ENCODE results near the gene EPHB1.

EPHB1 gene

DNA sequence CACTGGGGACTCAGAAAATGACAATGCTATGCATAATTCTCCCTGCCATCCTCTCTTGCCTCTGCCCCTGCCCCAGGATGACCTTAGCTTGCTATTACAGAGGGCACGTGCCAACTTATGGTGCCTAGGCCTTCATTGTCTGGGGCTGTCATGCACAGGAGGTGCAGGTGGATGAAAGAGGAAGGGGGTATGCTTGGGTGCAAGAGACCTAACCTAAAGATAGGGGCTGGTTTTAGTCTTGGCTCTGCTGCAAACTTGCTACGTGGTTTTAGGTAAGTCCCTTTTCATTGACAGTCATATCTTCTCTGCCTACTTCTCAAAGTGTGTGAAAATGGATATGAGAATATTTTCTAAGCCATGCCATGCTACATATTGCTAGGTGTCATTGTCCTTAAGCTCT, 161.3 kb downstream of the EPHB1 start:
- WGBS, 2 donors (ENCODE audit: extremely low coverage in 2 of 2, insufficient read length in 2 of 2, insufficient replicate concordance in 1 of 2), result no CpG with 5 or more reads among the region's 2 CpGs

DNA sequence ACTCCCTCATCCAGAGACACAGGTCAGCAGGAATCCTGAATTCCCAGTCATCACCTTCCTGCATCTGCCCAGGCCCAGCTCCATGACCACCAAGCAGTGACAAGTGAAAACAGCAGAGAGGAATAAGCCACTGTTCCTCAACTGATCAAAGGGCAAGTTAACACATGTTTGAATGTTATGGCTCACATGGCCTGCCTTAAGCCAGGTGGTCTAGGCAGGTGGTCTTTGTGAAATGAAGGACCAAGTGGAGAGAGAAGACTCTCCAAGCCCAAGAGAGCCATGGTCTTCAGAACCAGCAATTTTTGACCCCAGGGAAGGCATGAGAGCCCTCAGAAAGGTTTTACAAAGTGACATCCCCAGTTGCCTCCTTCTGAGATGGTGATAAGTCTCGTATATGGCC, 161.8 kb downstream of the EPHB1 start:
- WGBS, 2 donors (ENCODE audit: extremely low coverage in 2 of 2, insufficient read length in 2 of 2, insufficient replicate concordance in 1 of 2), result no CpG with 5 or more reads among the region's 1 CpG

More for the DNA sequence above, 161.3 kb downstream of the EPHB1 start:
- DNase-seq (ENCODE audit: low spot score), result no peak
- no peak overlapping the region for H2AK5ac ChIP-seq (ENCODE audit: low read depth, low read length)
- H2BK5ac ChIP-seq (ENCODE audit: low read length), result no peak overlapping the region
- H3K23ac ChIP-seq (ENCODE audit: low read depth, low read length, poor library complexity), result no peak overlapping the region
- H3K36me3 ChIP-seq (replicated peaks in 1 of 2; ENCODE audit: control insufficient read depth in 2 of 2, insufficient read depth in 2 of 2, low read length in 2 of 2), result peaks cover 0 to 6% of the 10 kb centered on the region in 2 donors
- H3K4me2 ChIP-seq (ENCODE audit: insufficient read depth, low read length, poor library complexity, severe bottlenecking), result no peak overlapping the region
- no peaks in the 10 kb centered on the region for H3K27me3 ChIP-seq (ENCODE audit: control insufficient read depth in 3 of 3, insufficient read depth in 3 of 3, low read depth in 1 of 3, low read length in 3 of 3)
- H2BK120ac ChIP-seq (ENCODE audit: low read depth, low read length), result no peak overlapping the region
- no peak overlapping the region for H3K9ac ChIP-seq (ENCODE audit: low read depth, low read length, poor library complexity)
- no peak overlapping the region for H3K4me3 ChIP-seq (ENCODE audit: low read length in 2 of 2)
- no peak overlapping the region for H2BK15ac ChIP-seq (ENCODE audit: low read length)
- H4K8ac ChIP-seq (ENCODE audit: low read depth, low read length), result no peak overlapping the region
- H3K18ac ChIP-seq (ENCODE audit: low read length), result no peak overlapping the region
- no peak overlapping the region for H3K27ac ChIP-seq (replicated peaks; ENCODE audit: low read length)
- no peak overlapping the region for H3K4ac ChIP-seq (ENCODE audit: low read length)
- no peak overlapping the region for H2AFZ ChIP-seq (ENCODE audit: low read length)
- no peaks in the 10 kb centered on the region for H3K79me1 ChIP-seq (ENCODE audit: low read depth, low read length)
- H3K9me3 ChIP-seq (replicated peaks in 1 of 2; ENCODE audit: control insufficient read depth in 2 of 2, insufficient read depth in 1 of 2, low read depth in 1 of 2, low read length in 2 of 2), result peaks cover 0 to 5% of the 10 kb centered on the region in 2 donors
- H2BK12ac ChIP-seq (ENCODE audit: low read length), result no peak overlapping the region
- H3K4me1 ChIP-seq (ENCODE audit: control insufficient read depth in 2 of 2, insufficient read depth in 1 of 2, low read depth in 1 of 2, low read length in 2 of 2), result peaks cover 0 to 13% of the 10 kb centered on the region in 2 donors
- H3K14ac ChIP-seq (ENCODE audit: low read length), result no peak overlapping the region
- no peak overlapping the region for H4K91ac ChIP-seq (ENCODE audit: low read depth, low read length, poor library complexity)

DNA sequence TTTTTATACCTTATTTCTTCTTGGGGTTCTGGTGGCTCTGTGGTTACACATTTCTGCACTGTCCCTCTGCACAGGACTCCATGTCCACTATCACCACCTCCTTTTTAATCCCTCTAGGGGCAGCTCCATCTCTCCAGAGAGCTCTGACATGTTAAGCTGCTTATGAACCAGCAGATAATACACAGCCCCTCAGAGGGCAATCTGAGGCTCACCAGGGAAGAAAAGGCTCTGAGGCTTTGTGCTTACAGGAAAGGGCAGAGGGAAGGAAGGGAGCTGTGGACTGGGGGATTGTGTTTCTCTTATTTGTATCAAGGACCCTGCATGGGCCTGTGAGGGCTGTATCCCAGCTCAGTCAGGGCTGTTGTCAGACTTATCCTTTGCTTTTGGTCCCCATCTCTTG, 164.5 kb downstream of the EPHB1 start:
- H3K14ac ChIP-seq (ENCODE audit: low read length), result no peak overlapping the region
- H3K4me2 ChIP-seq (ENCODE audit: insufficient read depth, low read length, poor library complexity, severe bottlenecking), result no peak overlapping the region
- H3K18ac ChIP-seq (ENCODE audit: low read length), result no peak overlapping the region
- no peaks in the 10 kb centered on the region for H3K36me3 ChIP-seq (replicated peaks in 1 of 2; ENCODE audit: control insufficient read depth in 2 of 2, insufficient read depth in 2 of 2, low read length in 2 of 2)
- H2AFZ ChIP-seq (ENCODE audit: low read length), result no peak overlapping the region
- H3K79me1 ChIP-seq (ENCODE audit: low read depth, low read length), result no peaks in the 10 kb centered on the region
- H2BK5ac ChIP-seq (ENCODE audit: low read length), result no peak overlapping the region
- H3K9me3 ChIP-seq (replicated peaks in 1 of 2; ENCODE audit: control insufficient read depth in 2 of 2, insufficient read depth in 1 of 2, low read depth in 1 of 2, low read length in 2 of 2), result no peaks in the 10 kb centered on the region
- H3K27me3 ChIP-seq (ENCODE audit: control insufficient read depth in 3 of 3, insufficient read depth in 3 of 3, low read depth in 1 of 3, low read length in 3 of 3), result no peaks in the 10 kb centered on the region
- H3K4me1 ChIP-seq (ENCODE audit: control insufficient read depth in 2 of 2, insufficient read depth in 1 of 2, low read depth in 1 of 2, low read length in 2 of 2), result peaks cover 0 to 13% of the 10 kb centered on the region in 2 donors
- H3K27ac ChIP-seq (replicated peaks; ENCODE audit: low read length), result no peak overlapping the region
- no peak overlapping the region for H2BK12ac ChIP-seq (ENCODE audit: low read length)
- H3K23ac ChIP-seq (ENCODE audit: low read depth, low read length, poor library complexity), result no peak overlapping the region
- H4K91ac ChIP-seq (ENCODE audit: low read depth, low read length, poor library complexity), result no peak overlapping the region
- H2AK5ac ChIP-seq (ENCODE audit: low read depth, low read length), result no peak overlapping the region
- H4K8ac ChIP-seq (ENCODE audit: low read depth, low read length), result no peak overlapping the region
- H3K4ac ChIP-seq (ENCODE audit: low read length), result no peak overlapping the region
- DNase-seq (ENCODE audit: low spot score), result no peak
- H3K4me3 ChIP-seq (ENCODE audit: low read length in 2 of 2), result no peak overlapping the region
- H2BK120ac ChIP-seq (ENCODE audit: low read depth, low read length), result no peak overlapping the region
- no peak overlapping the region for H2BK15ac ChIP-seq (ENCODE audit: low read length)
- H3K9ac ChIP-seq (ENCODE audit: low read depth, low read length, poor library complexity), result no peak overlapping the region

More for the DNA sequence above, 161.8 kb downstream of the EPHB1 start:
- Histone ChIP-seq H3K36me3 (replicated peaks in 1 of 2; ENCODE audit: control insufficient read depth in 2 of 2, insufficient read depth in 2 of 2, low read length in 2 of 2) (peaks cover 0 to 2% of the 10 kb centered on the region in 2 donors), H3K4ac (ENCODE audit: low read length) (no peak overlapping the region), H4K8ac (ENCODE audit: low read depth, low read length) (no peak overlapping the region), H3K9me3 (replicated peaks in 1 of 2; ENCODE audit: control insufficient read depth in 2 of 2, insufficient read depth in 1 of 2, low read depth in 1 of 2, low read length in 2 of 2) (peaks cover 0 to under 1% of the 10 kb centered on the region in 2 donors), H2AFZ (ENCODE audit: low read length) (no peak overlapping the region), H2BK5ac (ENCODE audit: low read length) (no peak overlapping the region), H3K4me3 (ENCODE audit: low read length in 2 of 2) (no peak overlapping the region), H3K18ac (ENCODE audit: low read length) (no peak overlapping the region), H3K9ac (ENCODE audit: low read depth, low read length, poor library complexity) (no peak overlapping the region), H3K14ac (ENCODE audit: low read length) (no peak overlapping the region), H2AK5ac (ENCODE audit: low read depth, low read length) (no peak overlapping the region), H2BK12ac (ENCODE audit: low read length) (no peak overlapping the region), H3K27ac (replicated peaks; ENCODE audit: low read length) (no peak overlapping the region), H3K27me3 (ENCODE audit: control insufficient read depth in 3 of 3, insufficient read depth in 3 of 3, low read depth in 1 of 3, low read length in 3 of 3) (no peaks in the 10 kb centered on the region), H2BK120ac (ENCODE audit: low read depth, low read length) (no peak overlapping the region), H4K91ac (ENCODE audit: low read depth, low read length, poor library complexity) (no peak overlapping the region), H3K79me1 (ENCODE audit: low read depth, low read length) (no peaks in the 10 kb centered on the region), H3K23ac (ENCODE audit: low read depth, low read length, poor library complexity) (no peak overlapping the region), H3K4me2 (ENCODE audit: insufficient read depth, low read length, poor library complexity, severe bottlenecking) (no peak overlapping the region), H3K4me1 (ENCODE audit: control insufficient read depth in 2 of 2, insufficient read depth in 1 of 2, low read depth in 1 of 2, low read length in 2 of 2) (peaks cover 0 to 13% of the 10 kb centered on the region in 2 donors), H2BK15ac (ENCODE audit: low read length) (no peak overlapping the region)
- no peak for DNase-seq (ENCODE audit: low spot score)

DNA sequence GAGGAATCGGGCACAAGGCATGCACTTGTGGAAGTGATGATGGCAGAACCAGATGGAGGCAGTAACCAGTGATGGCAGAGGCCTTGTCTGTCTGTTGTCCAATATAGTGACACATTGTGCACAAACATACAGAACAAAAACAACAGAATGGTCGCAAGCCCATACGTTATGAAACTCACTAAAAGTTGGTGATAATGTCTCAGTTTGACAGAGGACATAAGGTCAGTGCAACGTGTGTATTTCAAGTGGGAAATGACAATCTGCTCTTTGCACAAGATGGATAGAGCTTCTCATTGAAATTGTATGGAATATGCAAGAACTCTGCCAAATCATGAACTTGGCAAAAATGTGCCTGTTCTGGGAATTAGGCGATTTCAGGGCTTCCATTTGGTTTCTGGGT, 169.2 kb downstream of the EPHB1 start:
- no peak overlapping the region for H2BK15ac ChIP-seq (ENCODE audit: low read length)
- H4K91ac ChIP-seq (ENCODE audit: low read depth, low read length, poor library complexity), result no peak overlapping the region
- no peak for DNase-seq (ENCODE audit: low spot score)
- H3K18ac ChIP-seq (ENCODE audit: low read length), result no peak overlapping the region
- H2BK12ac ChIP-seq (ENCODE audit: low read length), result no peak overlapping the region
- H2BK120ac ChIP-seq (ENCODE audit: low read depth, low read length), result no peak overlapping the region
- WGBS, 2 donors (ENCODE audit: extremely low coverage in 2 of 2, insufficient read length in 2 of 2, insufficient replicate concordance in 1 of 2), result no CpG with 5 or more reads among the region's 5 CpGs
- H4K8ac ChIP-seq (ENCODE audit: low read depth, low read length), result no peak overlapping the region
- peaks cover 0 to 25% of the 10 kb centered on the region in 2 donors for H3K4me1 ChIP-seq (ENCODE audit: control insufficient read depth in 2 of 2, insufficient read depth in 1 of 2, low read depth in 1 of 2, low read length in 2 of 2)
- no peak overlapping the region for H2AFZ ChIP-seq (ENCODE audit: low read length)
- H2BK5ac ChIP-seq (ENCODE audit: low read length), result no peak overlapping the region
- H3K9me3 ChIP-seq (replicated peaks in 1 of 2; ENCODE audit: control insufficient read depth in 2 of 2, insufficient read depth in 1 of 2, low read depth in 1 of 2, low read length in 2 of 2), result no peaks in the 10 kb centered on the region
- no peak overlapping the region for H2AK5ac ChIP-seq (ENCODE audit: low read depth, low read length)
- no peaks in the 10 kb centered on the region for H3K36me3 ChIP-seq (replicated peaks in 1 of 2; ENCODE audit: control insufficient read depth in 2 of 2, insufficient read depth in 2 of 2, low read length in 2 of 2)
- no peak overlapping the region for H3K23ac ChIP-seq (ENCODE audit: low read depth, low read length, poor library complexity)
- H3K27me3 ChIP-seq (ENCODE audit: control insufficient read depth in 3 of 3, insufficient read depth in 3 of 3, low read depth in 1 of 3, low read length in 3 of 3), result no peaks in the 10 kb centered on the region
- H3K14ac ChIP-seq (ENCODE audit: low read length), result no peak overlapping the region
- no peak overlapping the region for H3K27ac ChIP-seq (replicated peaks; ENCODE audit: low read length)
- no peak overlapping the region for H3K4me3 ChIP-seq (ENCODE audit: low read length in 2 of 2)
- no peak overlapping the region for H3K9ac ChIP-seq (ENCODE audit: low read depth, low read length, poor library complexity)
- H3K79me1 ChIP-seq (ENCODE audit: low read depth, low read length), result no peaks in the 10 kb centered on the region
- H3K4ac ChIP-seq (ENCODE audit: low read length), result no peak overlapping the region
- H3K4me2 ChIP-seq (ENCODE audit: insufficient read depth, low read length, poor library complexity, severe bottlenecking), result no peak overlapping the region
